Ramos (cell line): ENCODE results near the gene SNX24.
"Not testable (repeated sequence)": the region's sequence is repeated elsewhere in the genome, so short reads cannot be mapped to it uniquely, and the experiment has no call there.

ENCODE experiments used
- in situ Hi-C: fragments of 300-500 bp; cut with MboI; formaldehyde crosslinking; loops from one replicate; pipeline ENCODE4 v1.14.3; 2022; ENCODE audit warnings: low sequenced_read_pairs; ENCODE audit not compliant: unreplicated experiment

The SNX24 gene

DNA sequence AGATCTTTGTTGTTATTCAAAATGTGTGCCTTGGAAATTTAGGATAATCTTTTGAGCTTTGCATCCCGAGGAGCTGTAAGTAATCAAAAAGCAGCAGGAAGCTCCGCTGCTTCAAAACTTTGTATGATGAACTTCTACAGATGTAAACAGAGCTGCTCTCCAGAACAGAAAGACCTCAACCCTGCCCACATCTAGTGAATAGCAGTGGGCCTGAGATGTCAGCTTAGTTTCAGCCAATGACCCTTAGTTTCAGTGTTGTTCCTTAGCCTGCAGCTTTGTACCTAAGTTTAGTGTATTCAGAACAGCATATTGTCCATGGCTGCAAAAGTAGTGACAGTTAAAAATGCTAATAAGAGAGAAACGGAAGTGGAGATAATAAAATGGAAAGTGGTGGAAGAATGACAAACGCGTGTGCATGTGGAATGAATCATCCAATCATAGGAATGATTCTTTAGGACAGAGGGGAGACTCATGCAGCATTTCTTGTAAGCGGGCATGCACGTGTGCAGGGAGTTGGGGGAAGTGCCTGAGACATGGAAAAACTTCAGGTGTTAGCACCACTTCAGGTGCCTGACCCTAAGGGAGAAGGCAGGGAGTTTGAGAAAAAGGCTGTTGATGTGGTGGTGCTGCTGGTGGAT lies 24.9 kb downstream of the SNX24 start:
- in situ Hi-C loops, result no loop called here

DNA sequence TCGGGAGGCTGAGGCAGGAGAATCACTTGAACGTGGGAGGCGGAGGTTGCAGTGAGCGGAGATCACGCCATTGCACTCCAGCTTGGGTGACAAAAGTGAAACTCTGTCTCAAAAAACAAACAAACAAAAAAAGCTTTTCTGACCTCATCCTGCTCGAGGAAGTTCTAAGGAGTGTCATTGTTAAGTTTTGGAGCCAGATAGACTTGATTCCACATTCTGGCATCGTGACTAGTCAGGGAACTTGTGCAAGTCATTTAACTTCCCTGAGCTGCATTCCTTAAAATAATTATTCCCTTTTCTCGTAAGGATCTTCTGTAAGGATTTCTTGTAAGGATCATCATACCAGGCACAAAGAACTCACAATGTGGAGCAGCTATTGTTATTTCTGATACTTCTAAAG lies 26.2 kb downstream of the SNX24 start:
- in situ Hi-C loops, result no loop called here

DNA sequence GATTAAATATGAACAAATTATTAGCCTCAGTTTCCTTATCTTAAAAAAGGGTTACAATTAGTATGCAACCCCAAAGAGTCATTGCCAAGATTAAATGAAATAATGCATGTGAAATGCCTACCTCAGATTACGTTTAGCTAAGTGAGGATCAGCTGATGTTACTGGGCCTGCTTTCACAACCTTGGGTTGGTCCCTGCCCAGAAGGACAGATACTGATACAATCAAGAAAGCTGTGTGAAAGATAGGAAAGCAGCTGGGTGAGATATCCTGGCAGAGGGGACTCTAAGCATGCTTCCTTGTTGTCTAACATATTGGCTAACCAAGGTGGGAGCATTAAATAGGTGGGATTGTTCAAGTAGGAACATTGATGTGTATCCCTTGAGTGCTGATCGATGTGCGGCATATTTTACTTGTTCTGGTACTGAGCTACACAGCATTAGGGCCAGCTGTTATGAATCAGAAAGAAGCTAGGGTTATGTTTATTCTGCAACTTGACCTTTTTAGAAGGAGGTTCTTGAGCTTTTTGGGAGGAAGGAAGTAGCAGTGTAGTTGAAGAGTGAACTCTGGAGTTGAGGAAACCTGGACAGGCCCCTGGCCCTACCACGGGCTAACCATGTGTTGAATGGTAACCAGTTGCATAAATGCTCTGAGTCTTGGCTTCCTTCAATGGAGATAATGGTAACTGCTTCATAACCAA lies 28.9 kb downstream of the SNX24 start:
- in situ Hi-C loops, result no loop called here

DNA sequence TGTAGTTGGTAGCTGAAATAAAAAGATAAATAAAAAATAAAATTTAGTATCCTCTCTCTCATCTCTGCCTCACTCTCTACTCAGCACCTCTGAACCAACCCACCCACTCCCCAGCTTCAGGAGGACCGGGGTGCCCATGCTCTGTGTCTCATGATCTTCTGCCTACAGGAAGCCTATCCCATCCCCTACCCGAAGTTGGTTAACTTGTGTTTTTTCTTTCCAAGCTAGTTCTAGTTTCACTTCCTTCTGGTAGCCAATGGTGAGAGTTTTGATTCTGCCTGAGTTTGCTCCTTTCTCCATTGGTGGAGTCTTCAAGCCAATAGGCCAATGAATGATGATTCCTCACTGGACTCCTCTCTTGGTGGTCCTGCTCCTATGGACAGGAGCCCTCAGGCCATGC lies 32.1 kb downstream of the SNX24 start:
- in situ Hi-C loops, result no loop called here

GRCh38 chr5:122879076-122879475 lies 33.7 kb downstream of the SNX24 start:
- in situ Hi-C loops, result no loop called here

DNA sequence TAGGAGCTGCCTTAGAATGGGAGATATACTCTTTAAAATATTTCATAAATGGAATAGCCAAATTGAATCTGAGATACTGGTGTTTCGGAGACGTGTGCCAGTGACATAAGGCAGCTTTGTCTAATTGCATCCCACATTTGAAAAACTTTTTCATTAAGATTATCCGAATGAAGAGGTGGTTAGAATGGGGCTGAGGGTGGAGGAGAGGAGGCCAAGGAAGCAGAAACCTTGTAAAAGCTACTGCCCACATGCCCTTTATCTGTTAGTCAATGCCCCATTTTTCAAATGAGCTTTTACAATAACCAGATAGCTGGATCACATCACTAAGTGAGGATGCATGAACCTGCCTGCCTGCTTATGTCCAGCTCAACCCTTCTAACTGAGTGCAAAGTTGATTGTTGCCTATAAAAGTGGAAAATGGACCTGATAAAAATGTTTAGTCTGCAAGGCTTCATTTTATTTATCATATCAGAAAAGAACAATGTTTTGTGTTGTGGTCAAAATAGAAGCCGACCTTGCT lies 34.8 kb downstream of the SNX24 start:
- in situ Hi-C loops, result no loop called here

GRCh38 chr5:122880749-122881148 lies 35.3 kb downstream of the SNX24 start:
- in situ Hi-C loops, result no loop called here

- in situ Hi-C loops, result no loop called here
Measured at GRCh38 chr5:122882831-122883230, 37.4 kb downstream of the SNX24 start.

DNA sequence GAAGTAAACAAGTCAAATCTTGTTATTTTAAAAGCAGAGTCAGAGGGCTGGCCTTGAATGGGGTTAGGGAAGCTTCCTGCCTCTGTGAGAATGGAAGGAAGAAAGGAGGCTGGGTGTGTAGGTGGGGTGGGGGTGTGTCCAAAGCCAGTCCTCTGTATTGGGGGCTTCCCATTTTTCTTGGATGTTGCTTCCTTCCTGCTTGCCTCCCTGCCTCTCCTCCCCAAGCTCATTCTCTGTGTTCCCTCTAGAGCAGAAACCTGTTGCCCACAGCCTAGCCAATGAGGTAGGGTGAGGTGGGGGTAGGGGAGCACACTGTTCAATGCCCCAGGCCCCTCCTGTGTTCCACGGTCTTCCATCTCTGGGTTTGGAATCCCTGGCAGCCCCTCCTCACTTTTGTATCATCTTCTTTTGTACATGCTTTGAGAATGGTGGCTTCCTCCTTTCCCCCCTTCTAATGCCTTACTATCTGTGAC lies 39.7 kb downstream of the SNX24 start:
- in situ Hi-C loops, result no loop called here

DNA sequence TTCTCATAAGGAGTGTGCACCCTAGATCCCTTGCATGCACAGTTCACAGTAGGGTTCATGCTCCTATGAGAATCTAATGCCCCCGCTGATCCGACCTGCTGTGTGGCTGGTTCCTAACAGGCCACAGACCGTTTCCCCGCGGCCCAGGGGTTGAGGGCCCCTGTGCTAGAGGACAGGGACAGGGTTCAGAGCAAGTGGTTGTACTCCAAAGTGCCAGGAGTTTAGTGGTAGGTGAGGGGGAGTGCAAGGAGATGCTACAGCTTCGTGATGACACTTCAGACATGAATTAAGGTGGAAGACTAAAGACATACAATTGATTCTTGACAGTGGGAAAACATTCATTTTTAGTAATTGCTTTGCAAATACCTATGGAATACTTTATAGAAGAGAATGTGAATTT lies 40.5 kb downstream of the SNX24 start:
- in situ Hi-C loops, result no loop called here

- in situ Hi-C loops, result no loop called here
Measured at GRCh38 chr5:122895141-122895540, 49.7 kb downstream of the SNX24 start.

DNA sequence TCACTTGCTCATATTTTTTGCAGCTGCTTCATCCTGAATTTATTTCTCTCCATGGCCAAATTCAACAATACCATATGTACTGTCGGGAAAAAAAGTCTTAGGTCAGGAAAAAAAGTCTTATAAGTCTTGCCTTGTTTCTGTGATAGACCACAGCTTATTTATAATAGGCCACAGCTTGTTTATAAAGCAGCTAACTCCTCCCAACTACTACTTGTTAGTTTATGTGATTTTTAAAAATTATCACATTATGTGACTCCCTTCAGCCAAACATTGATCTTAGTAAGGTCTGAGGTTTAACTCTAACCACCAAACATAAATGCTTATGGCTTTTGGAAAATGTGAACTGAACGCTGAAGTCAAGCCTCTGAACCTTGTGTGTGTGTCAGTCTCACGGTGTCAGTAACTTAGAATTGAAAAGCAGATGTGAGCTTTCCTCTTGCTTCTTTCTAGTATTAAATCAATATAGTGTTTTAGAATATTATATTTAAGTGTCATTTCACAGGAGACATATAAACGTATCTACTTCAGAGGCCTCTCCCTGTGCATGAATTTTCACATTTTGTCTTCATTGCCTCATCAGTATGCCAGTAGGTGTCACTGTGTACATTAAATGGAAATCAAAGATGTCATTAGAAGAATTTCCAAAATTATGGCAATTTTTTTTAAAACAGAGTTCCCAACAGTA lies 51.3 kb downstream of the SNX24 start:
- in situ Hi-C loops, result no loop called here

DNA sequence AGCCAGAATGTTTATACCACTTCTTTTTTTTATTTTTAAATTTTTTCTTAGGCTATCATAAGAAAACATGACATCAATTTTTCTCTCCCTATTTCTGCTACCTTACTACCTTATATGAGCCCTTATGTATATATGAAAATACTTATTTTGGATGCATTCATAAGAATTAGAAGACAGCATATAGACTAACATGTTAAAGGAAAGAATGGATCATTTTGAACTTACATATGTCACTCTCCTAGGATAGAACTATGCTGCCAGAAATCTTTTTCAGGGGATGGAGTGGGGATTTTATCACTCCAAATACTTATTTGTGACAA lies 51.8 kb downstream of the SNX24 start:
- in situ Hi-C loops, result no loop called here

DNA sequence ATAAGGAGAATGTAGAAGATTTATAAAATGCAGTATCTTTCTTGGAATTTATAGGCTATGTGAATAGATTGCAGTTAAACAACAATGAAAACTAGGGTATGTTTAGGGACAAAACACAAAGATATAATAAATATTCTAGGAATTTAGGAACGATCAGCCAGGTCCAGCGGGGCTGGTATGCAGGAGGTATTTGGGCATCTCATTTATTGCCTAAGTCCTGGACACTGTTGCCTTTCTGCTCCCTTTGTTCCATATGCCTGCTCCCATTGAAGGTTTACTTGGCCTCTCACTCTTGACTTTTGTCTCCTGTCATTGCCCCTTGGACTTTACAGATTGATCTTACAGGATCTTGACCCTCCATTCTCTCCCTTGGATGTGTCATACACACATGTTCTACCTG lies 55.9 kb downstream of the SNX24 start:
- in situ Hi-C loops, result no loop called here

DNA sequence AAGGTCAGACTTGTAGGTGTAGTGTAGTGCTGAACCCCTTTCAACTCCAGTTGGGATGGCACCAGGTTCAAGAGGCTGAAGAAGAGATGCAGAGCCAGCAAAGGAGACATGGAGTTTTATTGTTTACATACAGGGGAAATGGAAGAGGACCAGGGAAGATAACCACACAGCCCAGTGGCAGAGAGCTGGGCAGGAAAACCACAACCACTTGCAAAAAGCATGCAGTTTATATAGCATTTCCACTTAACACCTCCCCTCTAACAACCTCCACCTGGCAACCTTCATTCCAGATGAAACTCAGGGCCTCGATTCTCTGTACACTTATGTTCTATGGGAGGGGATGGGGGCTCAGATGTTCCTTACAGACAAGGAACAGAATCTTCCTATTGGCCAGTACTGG lies 56.9 kb downstream of the SNX24 start:
- in situ Hi-C loops, result no loop called here

- in situ Hi-C loops, result no loop called here
Measured at GRCh38 chr5:122906768-122907167, 61.4 kb downstream of the SNX24 start.

- in situ Hi-C loops, result no loop called here
Measured at GRCh38 chr5:122907276-122907675, 61.9 kb downstream of the SNX24 start.

GRCh38 chr5:122908108-122908507 lies 62.7 kb downstream of the SNX24 start:
- in situ Hi-C loops, result no loop called here

DNA sequence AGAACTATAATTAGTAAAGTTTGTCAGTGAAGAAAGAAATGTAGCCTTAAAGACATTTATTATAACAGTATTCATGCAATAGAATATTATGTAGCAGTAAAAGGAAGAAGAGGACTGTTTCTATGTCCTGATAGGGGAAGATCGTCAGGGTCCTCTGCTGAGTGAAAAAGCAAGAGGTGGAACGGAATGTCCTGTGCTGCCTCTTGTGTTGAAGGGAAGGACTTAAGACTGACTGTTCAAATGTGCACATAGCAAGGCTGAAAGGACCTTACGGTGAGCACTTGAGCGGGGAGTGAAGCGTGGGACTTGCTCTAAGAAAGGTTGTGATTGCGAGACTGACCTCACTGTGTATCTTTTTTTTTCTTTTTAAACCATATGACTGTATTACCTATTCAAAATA lies 63.2 kb downstream of the SNX24 start:
- in situ Hi-C loops, result no loop called here

GRCh38 chr5:122909470-122910100 lies 64.2 kb downstream of the SNX24 start:
- in situ Hi-C loops, result no loop called here

- in situ Hi-C loops, result not testable (repeated sequence)
Measured at GRCh38 chr5:122913436-122913835, 68.0 kb downstream of the SNX24 start.
